GM12878 (cell line): Measurements from ENCODE around the gene PGAM2. TPM values are rescaled to one million over a fixed set of nuclear protein-coding genes. Genes with fewer than 3 reads are reported as not detected.

Source experiments
- ATAC-seq: fragments of 200-7000 bp; cut with Tn5 transposase; 3 replicates; pipeline ENCODE4 v1.9.1; 2020; ENCODE audit warnings: mild to moderate bottlenecking, moderate library complexity
- BruUV-seq: library from RNA; stranded (reverse); fragments of 400-500 nt; replicated peaks from 2 replicates; lab custom pipeline; 2021; lab: Mats Ljungman, UMichigan
- CTCF ChIA-PET: fragments of 300-600 bp; sonication (Branson Sonifier 250); formaldehyde crosslinking; extraction: SDS; loops from one replicate; lab custom pipeline; 2021; ENCODE audit warnings: inconsistent platforms; lab: Yijun Ruan, JAX
- POLR2A ChIA-PET: fragments of 350-600 bp; formaldehyde crosslinking; extraction: SDS; loops from one replicate; lab custom pipeline; 2021; ENCODE audit warnings: inconsistent platforms; lab: Charles Lee
- RAD21 ChIA-PET: fragments of 300-600 bp; sonication (Branson Sonifier 250); formaldehyde crosslinking; loops from one replicate; lab custom pipeline; 2023; ENCODE audit warnings: antibody characterized with exemption; ENCODE audit not compliant: unreplicated experiment; lab: Charles Lee
- SMC1A ChIA-PET: fragments of 300-600 bp; sonication (Branson Sonifier 250); formaldehyde crosslinking; loops from one replicate; lab custom pipeline; 2023; ENCODE audit not compliant: unreplicated experiment, uncharacterized antibody; lab: Charles Lee
- DNase-seq: peaks from one replicate; pipeline ENCODE4 v3.0.0-alpha.2; 2011; ENCODE audit warnings: low read depth, low spot score
- FAIRE-seq: peaks from 3 replicates; lab custom pipeline; 2011; peaks lifted over from hg19 to GRCh38; lab: Jason Lieb, UNC
- H2AFZ ChIP-seq: 2 replicates; pipeline ENCODE4 v1.6.0; 2011; ENCODE audit warnings: low read depth, low read length, control low read depth; ENCODE audit not compliant: control insufficient read depth
- H3K27ac ChIP-seq: 2 replicates; pipeline ENCODE4 v1.5.1; 2011; ENCODE audit warnings: control low read depth; ENCODE audit not compliant: control insufficient read depth, insufficient read depth
- H3K27me3 ChIP-seq, 2 experiments: replicated peaks in 1 of 2; 2 replicates each; pipeline versions ENCODE4 v1.6.0 to v1.6.1; 2011; ENCODE audit warnings: low read length in 1 of 2; ENCODE audit not compliant: control insufficient read depth in 2 of 2, insufficient read depth in 2 of 2
- H3K36me3 ChIP-seq, 2 experiments: 2 replicates each; pipeline ENCODE4 v1.5.1; 2011; ENCODE audit warnings: low read length in 1 of 2; ENCODE audit not compliant: control insufficient read depth in 2 of 2, insufficient read depth in 2 of 2
- H3K4me1 ChIP-seq: 2 replicates; pipeline ENCODE4 v1.6.1; 2011; ENCODE audit warnings: mild to moderate bottlenecking, low read length, moderate library complexity, mixed read lengths; ENCODE audit not compliant: control insufficient read depth, insufficient read depth
- H3K4me2 ChIP-seq: 2 replicates; pipeline ENCODE4 v1.6.0; 2011; ENCODE audit warnings: control low read depth; ENCODE audit not compliant: control insufficient read depth, insufficient read depth
- H3K4me3 ChIP-seq: fragments of 200-600 bp; sonication (generic); 2 replicates; pipeline ENCODE4 v1.5.1; 2016
- H3K79me2 ChIP-seq: 2 replicates; pipeline ENCODE4 v1.6.0; 2011; ENCODE audit warnings: low read length; ENCODE audit not compliant: control insufficient read depth, insufficient read depth
- H3K9ac ChIP-seq: 2 replicates; pipeline ENCODE4 v1.8.0; 2011; ENCODE audit warnings: low read length, control low read depth, mixed read lengths; ENCODE audit not compliant: control insufficient read depth, insufficient read depth
- H3K9me3 ChIP-seq: replicated peaks from 3 replicates; pipeline ENCODE4 v1.5.1; 2011; ENCODE audit warnings: mild to moderate bottlenecking, low read length; ENCODE audit not compliant: control insufficient read depth, insufficient read depth
- H4K20me1 ChIP-seq: 2 replicates; pipeline ENCODE4 v1.6.0; 2011; ENCODE audit not compliant: control insufficient read depth, insufficient read depth
- POLR2A ChIP-seq: IDR thresholded peaks from 2 replicates; pipeline ENCODE4 v1.6.1; 2011; ENCODE audit warnings: low read depth, mild to moderate bottlenecking, low read length
- SMAD1 ChIP-seq: fragments of 450-650 bp; IDR thresholded peaks from 2 replicates; pipeline ENCODE4 v1.6.1; 2018; ENCODE audit warnings: mild to moderate bottlenecking, low read depth; ENCODE audit not compliant: partially characterized antibody
- SMARCA5 ChIP-seq: fragments of 450-650 bp; IDR thresholded peaks from 2 replicates; pipeline ENCODE4 v1.6.1; 2017; ENCODE audit warnings: mild to moderate bottlenecking
- SUZ12 ChIP-seq: fragments of 200-600 bp; sonication (generic); IDR thresholded peaks from one replicate; pipeline ENCODE4 v1.6.1; 2018; ENCODE audit warnings: antibody characterized with exemption, mild to moderate bottlenecking; ENCODE audit not compliant: unreplicated experiment
- TARDBP ChIP-seq: IDR thresholded peaks from 2 replicates; pipeline ENCODE4 v1.6.1; 2016; ENCODE audit warnings: borderline replicate concordance
- ZSCAN29 ChIP-seq: fragments of 450-650 bp; IDR thresholded peaks from 2 replicates; pipeline ENCODE4 v1.6.1; 2017; ENCODE audit warnings: mild to moderate bottlenecking, moderate library complexity
- WGBS: methylation state at CpG from one replicate; pipeline ENCODE4 v1.1.6; 2016; ENCODE audit warnings: low lambda C conversion rate; ENCODE audit not compliant: insufficient replicate concordance, insufficient coverage; ENCODE audit errors: missing lambda C conversion rate; 5-methylcytosine and 5-hydroxymethylcytosine counted together
- in situ Hi-C: fragments of 300-500 bp; cut with MboI; formaldehyde crosslinking; loops from 9 replicates; pipeline ENCODE4 v1.14.3; 2018; ENCODE audit warnings: mixed read lengths
- intact Hi-C: fragments of 100-400 bp; cut with micrococcal nuclease; formaldehyde crosslinking; loops from one replicate; pipeline ENCODE4 v1.14.2; 2022; ENCODE audit not compliant: unreplicated experiment
- polyA plus RNA-seq, 11 experiments: library from polyadenylated mRNA; depleted of rRNA in 4 of 11; unstranded in 6 of 11; stranded (reverse) in 5 of 11; fragments of >200 nt; fragmentation: Nextera tagmentation in 4 of 11; fragmentation: Illumina TruSeq in 1 of 11; extraction: Ambion mirVana in 4 of 11; extraction: Trizol in 1 of 11; gene quantifications; 1 replicate in 1 of 11; 2 replicates in 10 of 11; pipeline versions ENCODE4 v1.2.1 to v1.2.3, GENCODE V29; 2011 to 2016; ENCODE audit warnings: inconsistent platforms in 2 of 11, missing spikeins in 2 of 11, low read depth in 1 of 11
- total RNA-seq, 4 experiments: library from RNA; depleted of rRNA in 3 of 4; stranded (reverse); fragments of >200 nt in 3 of 4; fragmentation: Illumina TruSeq in 1 of 4; extraction: Trizol in 1 of 4; gene quantifications; 2 replicates each; pipeline versions ENCODE4 v1.2.1 to v1.2.3, GENCODE V29; 2013 to 2021

The PGAM2 gene
- total and polyA plus RNA-seq, 10 of the 15 experiments (the other 5 are each of a cell fraction or from before 2014, with no cell fraction given): not detected

DNA sequence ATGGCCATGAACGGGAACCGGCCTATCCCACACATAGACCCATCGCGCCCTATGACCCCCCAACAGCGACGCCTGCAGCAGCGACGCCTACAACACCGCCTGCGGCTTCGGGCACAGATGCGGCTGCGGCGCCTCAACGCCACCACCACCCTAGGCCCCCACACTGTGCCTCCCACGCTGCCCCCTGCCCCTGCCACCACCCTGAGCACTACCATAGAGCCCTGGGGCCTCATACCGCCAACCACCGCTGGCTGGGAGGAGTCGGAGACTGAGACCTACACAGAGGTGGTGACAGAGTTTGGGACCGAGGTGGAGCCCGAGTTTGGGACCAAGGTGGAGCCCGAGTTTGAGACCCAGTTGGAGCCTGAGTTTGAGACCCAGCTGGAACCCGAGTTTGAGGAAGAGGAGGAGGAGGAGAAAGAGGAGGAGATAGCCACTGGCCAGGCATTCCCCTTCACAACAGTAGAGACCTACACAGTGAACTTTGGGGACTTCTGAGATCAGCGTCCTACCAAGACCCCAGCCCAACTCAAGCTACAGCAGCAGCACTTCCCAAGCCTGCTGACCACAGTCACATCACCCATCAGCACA, 48.5 kb upstream of the PGAM2 start:
- SMC1A ChIA-PET: no interaction called here
- CTCF ChIA-PET: no interaction called here
- Histone ChIP-seq H3K9ac (no peak overlapping the region), H3K4me2 (no peak overlapping the region), H3K4me1 (no peaks in the 10 kb centered on the region), H3K36me3 (peaks cover 5 to 10% of the 10 kb centered on the region in 2 experiments; a peak in 3 of 4 replicates), H3K27ac (no peak overlapping the region), H3K27me3 (no peaks in the 10 kb centered on the region), H3K4me3 (no peak overlapping the region), H2AFZ (no peak overlapping the region), H3K79me2 (no peaks in the 10 kb centered on the region), H4K20me1 (no peaks in the 10 kb centered on the region), H3K9me3 (no peaks in the 10 kb centered on the region)
- TF ChIP-seq SUZ12 (no peak), POLR2A (peak; percentile 63; the same call in 1 of the 2 replicates)
- in situ Hi-C loops: no loop called here
- POLR2A ChIA-PET: no interaction called here
- no peak for FAIRE-seq
- intact Hi-C loops: no loop called here
- RAD21 ChIA-PET: no interaction called here
- ATAC-seq: no peak
- WGBS: 92% methylated on average over 24 of the region's 24 CpGs
- no peak for DNase-seq
- no TSS peak for BruUV-seq

DNA sequence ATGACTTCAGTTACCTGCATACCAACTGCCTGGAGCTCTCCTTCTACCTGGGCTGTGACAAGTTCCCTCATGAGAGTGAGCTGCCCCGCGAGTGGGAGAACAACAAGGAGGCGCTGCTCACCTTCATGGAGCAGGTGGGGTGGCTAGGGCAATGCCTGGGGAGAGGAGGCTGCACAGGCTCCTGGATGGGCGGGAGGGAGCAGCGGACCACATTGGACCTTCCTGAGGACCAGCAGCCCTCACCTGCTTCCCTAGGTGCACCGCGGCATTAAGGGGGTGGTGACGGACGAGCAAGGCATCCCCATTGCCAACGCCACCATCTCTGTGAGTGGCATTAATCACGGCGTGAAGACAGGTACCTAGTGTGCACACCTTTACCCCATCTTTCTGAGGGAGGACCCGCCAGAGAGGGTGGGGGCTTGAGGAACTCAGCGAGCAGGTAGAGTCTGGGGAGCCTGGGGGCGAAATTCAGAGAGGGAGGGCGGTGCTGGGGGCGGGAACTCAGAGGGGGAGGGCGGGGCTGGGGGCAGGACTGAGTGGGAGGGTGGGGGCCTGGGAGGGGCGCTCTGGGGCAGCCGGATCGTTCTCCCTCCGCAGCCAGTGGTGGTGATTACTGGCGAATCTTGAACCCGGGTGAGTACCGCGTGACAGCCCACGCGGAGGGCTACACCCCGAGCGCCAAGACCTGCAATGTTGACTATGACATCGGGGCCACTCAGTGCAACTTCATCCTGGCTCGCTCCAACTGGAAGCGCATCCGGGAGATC, 47.8 kb upstream of the PGAM2 start:
- no peaks in the 10 kb centered on the region for H3K4me1 ChIP-seq
- WGBS: 91% methylated on average over 27 of the region's 34 CpGs
- ChIA-PET RAD21 (no interaction called here), POLR2A (no interaction called here), CTCF (no interaction called here), SMC1A (no interaction called here)
- intact Hi-C loops (no loop called here), in situ Hi-C loops (no loop called here)
- H3K36me3 ChIP-seq: peaks cover 5 to 10% of the 10 kb centered on the region in 2 experiments; a peak in 3 of 4 replicates
- no peaks in the 10 kb centered on the region for H4K20me1 ChIP-seq
- FAIRE-seq: no peak
- H3K4me3 ChIP-seq: no peak overlapping the region
- no TSS peak for BruUV-seq
- no peak overlapping the region for H3K9ac ChIP-seq
- H3K79me2 ChIP-seq: no peaks in the 10 kb centered on the region
- no peaks in the 10 kb centered on the region for H3K9me3 ChIP-seq
- TF ChIP-seq SMAD1: no peak
- TF ChIP-seq TARDBP: no peak
- no peak for TF ChIP-seq SMARCA5
- no peak for TF ChIP-seq ZSCAN29
- no peak for ATAC-seq
- no peak overlapping the region for H2AFZ ChIP-seq
- H3K27me3 ChIP-seq: no peaks in the 10 kb centered on the region; a peak in 1 of 4 replicates
- no peak overlapping the region for H3K4me2 ChIP-seq
- no peak overlapping the region for H3K27ac ChIP-seq
- no peak for DNase-seq
